GM12801 (cell line): Measurements from ENCODE around the gene RABGAP1L.

Experiments used
- CTCF ChIP-seq: IDR thresholded peaks from one replicate; pipeline ENCODE4 v1.5.1; 2011; ENCODE audit warnings: control low read depth; ENCODE audit not compliant: insufficient read length; ENCODE audit errors: extremely low read depth

RABGAP1L gene

GRCh38 chr1:174660476-174660875, 501.2 kb downstream of the RABGAP1L start:
- no peak for TF ChIP-seq CTCF

DNA sequence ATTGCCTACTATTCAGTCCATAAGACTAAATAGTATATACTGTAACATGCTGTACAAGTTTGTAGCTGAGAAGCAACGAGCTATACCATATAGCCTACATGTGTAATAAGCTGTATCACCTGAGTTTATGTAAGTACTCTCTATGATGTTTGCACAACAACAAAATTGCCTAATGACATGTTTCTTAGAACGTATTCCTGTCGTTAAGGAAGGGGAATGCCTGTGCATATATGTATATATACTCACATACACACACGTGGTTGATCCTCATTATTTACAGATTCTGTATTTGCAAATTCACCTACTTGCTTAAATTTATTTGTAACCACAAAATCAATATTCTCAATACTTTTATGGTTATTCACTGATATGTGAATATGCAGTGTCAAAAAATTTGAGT, 504.0 kb downstream of the RABGAP1L start:
- no peak for TF ChIP-seq CTCF

- no peak for TF ChIP-seq CTCF
Observed at GRCh38 chr1:174666248-174666647, 506.9 kb downstream of the RABGAP1L start.

- no peak for TF ChIP-seq CTCF
Observed at GRCh38 chr1:174671826-174672225, 512.5 kb downstream of the RABGAP1L start.

- no peak for TF ChIP-seq CTCF
Observed at GRCh38 chr1:174676856-174677255, 517.5 kb downstream of the RABGAP1L start.

DNA sequence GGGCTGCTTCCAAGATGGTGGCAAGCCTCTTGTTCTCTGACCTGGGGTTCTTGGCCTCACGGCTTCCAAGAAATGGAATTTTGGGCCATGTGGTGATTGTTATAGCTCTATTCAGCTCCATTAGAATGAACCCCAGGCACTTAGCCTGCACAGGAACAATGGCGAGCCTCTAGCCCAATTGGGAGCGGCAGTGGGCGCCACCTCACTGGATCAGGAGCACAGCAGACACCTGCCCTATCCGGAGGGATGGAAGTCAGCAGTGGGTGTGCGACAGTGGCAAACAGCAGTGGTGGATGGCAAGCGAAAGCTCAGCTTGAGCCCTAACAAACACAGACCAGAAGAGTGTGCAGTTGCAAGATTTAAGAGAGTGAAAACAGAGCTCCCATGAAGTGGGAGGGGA, 519.3 kb downstream of the RABGAP1L start:
- no peak for TF ChIP-seq CTCF

DNA sequence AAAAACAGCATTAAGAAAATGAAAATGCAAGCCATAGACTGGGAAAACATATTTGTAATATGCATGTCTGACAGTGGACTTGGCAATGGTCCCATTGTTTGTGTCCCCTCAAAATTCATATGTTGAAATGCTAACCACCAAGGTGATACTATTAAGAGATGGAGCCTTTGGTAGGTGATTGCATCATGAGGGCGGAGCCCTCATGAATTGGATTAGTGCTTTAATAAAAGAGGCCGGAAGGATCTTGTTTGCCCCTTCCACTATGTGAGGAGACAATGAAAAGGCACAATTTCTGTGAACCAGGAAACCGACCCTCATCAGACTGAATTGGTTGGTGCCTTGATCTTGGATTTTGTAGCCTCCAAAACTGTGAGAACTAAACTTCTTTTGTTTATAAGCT, 520.8 kb downstream of the RABGAP1L start:
- TF ChIP-seq CTCF = no peak
